Vagina (tissue), 2 donors: ENCODE results near the gene GARIN5B. TPM values are rescaled to one million over a fixed set of nuclear protein-coding genes. Genes with fewer than 3 reads are reported as not detected.

Experiments used
- DNase-seq, 2 donors: peaks; one replicate each; pipeline ENCODE4 v3.0.0-alpha.2; 2017; ENCODE audit errors: extremely low spot score in 2 of 2
- H3K27ac ChIP-seq: fragments of 200-600 bp; sonication (generic); one replicate; pipeline ENCODE4 v1.5.1; 2019
- H3K27me3 ChIP-seq: fragments of 200-600 bp; sonication (generic); one replicate; pipeline ENCODE4 v1.5.1; 2019
- H3K36me3 ChIP-seq, 2 donors: fragments of 200-600 bp; sonication (generic); one replicate each; pipeline ENCODE4 v1.5.1; 2017 to 2019
- H3K4me1 ChIP-seq: fragments of 200-600 bp; sonication (generic); one replicate; pipeline ENCODE4 v1.5.1; 2019
- H3K4me3 ChIP-seq, 2 donors: fragments of 200-600 bp; sonication (generic); 1 replicate in 1 of 2; 2 replicates in 1 of 2; pipeline ENCODE4 v1.5.1; 2016 to 2019
- H3K9me3 ChIP-seq: fragments of 200-600 bp; sonication (generic); one replicate; pipeline ENCODE4 v1.5.1; 2019
- CTCF ChIP-seq, 3 experiments: fragments of 450-650 bp in 2 of 3; fragments of 200-600 bp in 1 of 3; sonication (generic) in 1 of 3; IDR thresholded peaks; one replicate each; pipeline ENCODE4 v1.5.1; 2017 to 2019; ENCODE audit warnings: antibody characterized with exemption in 3 of 3, mild to moderate bottlenecking in 2 of 3, moderate library complexity in 2 of 3
- POLR2A ChIP-seq, 2 donors: fragments of 450-650 bp; IDR thresholded peaks; one replicate each; pipeline ENCODE4 v1.6.1; 2017; ENCODE audit warnings: antibody characterized with exemption in 2 of 2, mild to moderate bottlenecking in 2 of 2, moderate library complexity in 2 of 2
- POLR2AphosphoS5 ChIP-seq, 2 donors: sonication (generic); formaldehyde crosslinking; IDR thresholded peaks; one replicate each; pipeline ENCODE4 v1.9.0; 2017; ENCODE audit warnings: antibody characterized with exemption in 2 of 2, mild to moderate bottlenecking in 2 of 2, low read depth in 1 of 2; ENCODE audit not compliant: insufficient read depth in 1 of 2
- intact Hi-C: fragments of 100-400 bp; cut with DNase I; formaldehyde crosslinking; loops from one replicate; pipeline ENCODE4 v1.15.1; 2023
- total RNA-seq: library from RNA; depleted of rRNA; stranded (reverse); fragments of >200 nt; gene quantifications from one replicate; pipeline ENCODE4 v1.2.3, GENCODE V29; 2016

GARIN5B gene
- total RNA-seq, 1 donor from 2014 or later: not detected

- intact Hi-C loops: loop anchor here (2.0 kb wide), 1 partner anchor 44 kb away; the partner anchor contains the start of genes RPL28 and TMEM238
Observed at GRCh38 chr19:55340784-55341147, 22.3 kb downstream of the GARIN5B start.

GRCh38 chr19:55339889-55340783 is 22.9 kb downstream of the GARIN5B start:
- no peak for TF ChIP-seq CTCF (IDR thresholded peaks at IDR 0.05)
- TF ChIP-seq POLR2A (IDR thresholded peaks at IDR 0.05): peak in 1 of 2 donors; percentile 93
- Histone ChIP-seq H3K36me3 (no peaks in the 10 kb centered on the region), H3K27me3 (no peaks in the 10 kb centered on the region), H3K4me1 (peaks cover 29% of the 10 kb centered on the region), H3K4me3 (peak overlapping the region; percentile 61 to 68), H3K27ac (peak overlapping the region; percentile 84), H3K9me3 (no peaks in the 10 kb centered on the region)
- intact Hi-C loops: loop anchor here (2.0 kb wide), 1 partner anchor 45 kb away; the partner anchor contains the start of genes RPL28 and TMEM238
- DNase-seq: no peak

More at GRCh38 chr19:55340784-55341147, 22.3 kb downstream of the GARIN5B start:
- no peaks in the 10 kb centered on the region for H3K27me3 ChIP-seq
- H3K4me3 ChIP-seq: peak overlapping the region; percentile 61 to 68
- no peak for DNase-seq
- H3K9me3 ChIP-seq: no peaks in the 10 kb centered on the region
- H3K36me3 ChIP-seq: no peaks in the 10 kb centered on the region
- TF ChIP-seq POLR2AphosphoS5 (IDR thresholded peaks at IDR 0.05; ENCODE audit: insufficient read depth in 1 of 2, low read depth in 1 of 2) (no peak), CTCF (IDR thresholded peaks at IDR 0.05) (no peak)
- peaks cover 36% of the 10 kb centered on the region for H3K4me1 ChIP-seq
- peak overlapping the region; percentile 84 for H3K27ac ChIP-seq

- intact Hi-C loops: no loop called here
- DNase-seq: peak; percentile 100
- Histone ChIP-seq H3K27me3 (no peaks in the 10 kb centered on the region), H3K4me3 (peak within 1 kb of the TSS; percentile 61 to 68), H3K9me3 (no peaks in the 10 kb centered on the region), H3K36me3 (no peaks in the 10 kb centered on the region), H3K27ac (peak within 1 kb of the TSS; percentile 93), H3K4me1 (peaks cover 28% of the 10 kb centered on the region)
- TF ChIP-seq POLR2A (IDR thresholded peaks at IDR 0.05) (peak in 1 of 2 donors; percentile 52), CTCF (IDR thresholded peaks at IDR 0.05) (peak in 2 of 3 experiments; percentile 9 to 36), POLR2AphosphoS5 (IDR thresholded peaks at IDR 0.05; ENCODE audit: insufficient read depth in 1 of 2, low read depth in 1 of 2) (peak; percentile 88 to 89)
Observed at GRCh38 chr19:55339105-55339888, 23.8 kb downstream of the GARIN5B start, which contains the start of gene KMT5C. KMT5C (plus strand) TSS chr19:55339876; CDS start chr19:55341937, 2,061 bp downstream.

GRCh38 chr19:55336101-55336500 is 27.0 kb downstream of the GARIN5B start:
- no peak for DNase-seq
- Histone ChIP-seq H3K4me1 (peaks cover 21% of the 10 kb centered on the region), H3K4me3 (no peak overlapping the region), H3K36me3 (no peaks in the 10 kb centered on the region), H3K27ac (no peak overlapping the region), H3K27me3 (no peaks in the 10 kb centered on the region), H3K9me3 (no peaks in the 10 kb centered on the region)
- intact Hi-C loops: no loop called here
- no peak for TF ChIP-seq CTCF (IDR thresholded peaks at IDR 0.05)
- TF ChIP-seq POLR2AphosphoS5 (IDR thresholded peaks at IDR 0.05; ENCODE audit: insufficient read depth in 1 of 2, low read depth in 1 of 2): peak in 1 of 2 donors; percentile 23
